Endothelial cell of umbilical vein (primary cell): Measurements from ENCODE around the gene DPYD. TPM values are rescaled to one million over a fixed set of nuclear protein-coding genes. Genes with fewer than 3 reads are reported as not detected.

Source experiments
- BruUV-seq: library from RNA; stranded (reverse); fragments of 400-500 nt; replicated peaks from 2 replicates; lab custom pipeline; 2021; lab: Mats Ljungman, UMichigan
- CTCF ChIA-PET: fragments of 300-600, 350-600 bp; sonication (Branson Sonifier 250); formaldehyde crosslinking; loops from one replicate; lab custom pipeline; 2021; ENCODE audit warnings: antibody characterized with exemption, inconsistent platforms; lab: Charles Lee
- POLR2A ChIA-PET: fragments of 300-600, 350-600 bp; sonication (Branson Sonifier 250); formaldehyde crosslinking; loops from one replicate; lab custom pipeline; 2021; ENCODE audit warnings: antibody characterized with exemption, inconsistent platforms; lab: Charles Lee
- DNase-seq: peaks from one replicate; pipeline ENCODE4 v3.0.0-alpha.2; 2011; ENCODE audit warnings: low read depth, low spot score
- FAIRE-seq: peaks from 2 replicates; lab custom pipeline; 2011; peaks lifted over from hg19 to GRCh38; lab: Jason Lieb, UNC
- H2AFZ ChIP-seq: 2 replicates; pipeline ENCODE4 v1.6.0; 2012; ENCODE audit warnings: low read depth, low read length, control low read depth, inconsistent platforms
- H3K27ac ChIP-seq: 2 replicates; pipeline ENCODE4 v1.5.1; 2011; ENCODE audit warnings: low read depth, mild to moderate bottlenecking, control low read depth, low read length, moderate library complexity; ENCODE audit not compliant: insufficient read depth
- H3K27me3 ChIP-seq, 2 experiments: 2 replicates each; pipeline versions ENCODE4 v1.6.0 to v1.6.1; 2011; ENCODE audit warnings: low read length in 2 of 2, mixed read lengths in 1 of 2; ENCODE audit not compliant: control insufficient read depth in 2 of 2, insufficient read depth in 2 of 2
- H3K36me3 ChIP-seq, 2 experiments: 2 replicates in 1 of 2; 3 replicates in 1 of 2; pipeline ENCODE4 v1.5.1; 2011; ENCODE audit warnings: low read length in 2 of 2, mild to moderate bottlenecking in 1 of 2, moderate library complexity in 1 of 2; ENCODE audit not compliant: control insufficient read depth in 2 of 2, insufficient read depth in 2 of 2; ENCODE audit errors: extremely low read depth in 1 of 2
- H3K4me1 ChIP-seq: 3 replicates; pipeline ENCODE4 v1.5.1; 2011; ENCODE audit warnings: mild to moderate bottlenecking, low read length; ENCODE audit not compliant: control insufficient read depth, insufficient read depth; ENCODE audit errors: extremely low read depth
- H3K4me2 ChIP-seq: 2 replicates; pipeline ENCODE4 v1.6.1; 2011; ENCODE audit warnings: low read length, control low read depth, mixed read lengths; ENCODE audit not compliant: insufficient read depth
- H3K4me3 ChIP-seq, 3 experiments: fragments of 200-600 bp in 1 of 3; sonication (generic), shearing (Covaris generic) in 1 of 3; replicated peaks in 1 of 3; 2 replicates each; pipeline ENCODE4 v1.5.1; 2011 to 2016; ENCODE audit warnings: control low read depth in 3 of 3, low read length in 3 of 3, mild to moderate bottlenecking in 2 of 3, inconsistent platforms in 1 of 3, low read depth in 1 of 3, moderate library complexity in 1 of 3; ENCODE audit not compliant: insufficient read depth in 1 of 3
- H3K79me2 ChIP-seq: 2 replicates; pipeline ENCODE4 v1.6.0; 2012; ENCODE audit warnings: low read length, inconsistent platforms; ENCODE audit not compliant: control insufficient read depth, insufficient read depth
- H3K9ac ChIP-seq: replicated peaks from 2 replicates; pipeline ENCODE3; 2011; ENCODE audit warnings: low read length, control low read depth; ENCODE audit not compliant: insufficient read depth; ENCODE audit errors: extremely low read depth
- H3K9me1 ChIP-seq: replicated peaks from 3 replicates; pipeline ENCODE4 v1.6.0; 2011; ENCODE audit warnings: mild to moderate bottlenecking, low read length; ENCODE audit not compliant: control insufficient read depth, insufficient read depth; ENCODE audit errors: extremely low read depth
- H3K9me3 ChIP-seq: replicated peaks from 2 replicates; pipeline ENCODE4 v1.5.1; 2012; ENCODE audit warnings: low read length, inconsistent platforms; ENCODE audit not compliant: control insufficient read depth, insufficient read depth
- H4K20me1 ChIP-seq: replicated peaks from 2 replicates; pipeline ENCODE3; 2011; ENCODE audit warnings: mild to moderate bottlenecking, low read length; ENCODE audit not compliant: control insufficient read depth, insufficient read depth; ENCODE audit errors: extremely low read depth
- CTCF ChIP-seq, 2 donors: IDR thresholded peaks; 1 replicate in 1 of 2; 2 replicates in 1 of 2; pipeline ENCODE4 v1.5.1; 2011; ENCODE audit warnings: low read length in 2 of 2, mild to moderate bottlenecking in 2 of 2, moderate library complexity in 2 of 2, control low read depth in 1 of 2, inconsistent platforms in 1 of 2, low read depth in 1 of 2; ENCODE audit not compliant: insufficient read depth in 1 of 2; ENCODE audit errors: extremely low read depth in 1 of 2
- EZH2 ChIP-seq: IDR thresholded peaks from 2 replicates; pipeline ENCODE4 v1.6.1; 2012; ENCODE audit warnings: borderline replicate concordance, low read depth, mild to moderate bottlenecking, moderate library complexity, low read length, inconsistent platforms; ENCODE audit not compliant: severe bottlenecking
- FOS ChIP-seq: IDR thresholded peaks from 2 replicates; pipeline ENCODE4 v1.6.1; 2011; ENCODE audit warnings: mild to moderate bottlenecking, low read length, moderate library complexity, borderline replicate concordance; ENCODE audit not compliant: insufficient read depth
- GATA2 ChIP-seq: IDR thresholded peaks from 2 replicates; pipeline ENCODE4 v1.7.0; 2011; ENCODE audit warnings: low read depth, mild to moderate bottlenecking, moderate library complexity, mixed read lengths, low read length; ENCODE audit not compliant: insufficient read length, insufficient read depth
- JUN ChIP-seq: IDR thresholded peaks from 2 replicates; pipeline ENCODE4 v1.6.1; 2011; ENCODE audit warnings: borderline replicate concordance, low read depth; ENCODE audit not compliant: insufficient read length, insufficient read depth
- MAX ChIP-seq: IDR thresholded peaks from 2 replicates; pipeline ENCODE4 v1.6.1; 2011; ENCODE audit not compliant: insufficient read depth, insufficient read length
- MYC ChIP-seq: IDR thresholded peaks from one replicate; pipeline ENCODE4 v1.6.1; 2011; ENCODE audit warnings: mild to moderate bottlenecking, low read depth, low read length
- POLR2A ChIP-seq: IDR thresholded peaks from 2 replicates; pipeline ENCODE4 v1.6.1; 2012; ENCODE audit warnings: low read depth, mild to moderate bottlenecking, control low read depth, low read length
- POLR2AphosphoS5 ChIP-seq: IDR thresholded peaks from 2 replicates; pipeline ENCODE4 v1.6.1; 2012; ENCODE audit warnings: low read depth, mild to moderate bottlenecking, control low read depth, low read length, moderate library complexity; ENCODE audit not compliant: insufficient read depth
- dilution Hi-C: fragments of 300-500 bp; cut with MboI; formaldehyde crosslinking; loops from one replicate; pipeline ENCODE4 v1.15.0; 2019; ENCODE audit warnings: low sequenced_read_pairs; ENCODE audit not compliant: extremely low pct_ligation_motif_present
- intact Hi-C: fragments of 100-400 bp; cut with micrococcal nuclease; formaldehyde crosslinking; loops from one replicate; pipeline ENCODE4 v1.10.0; 2022
- polyA plus RNA-seq, 4 experiments: library from polyadenylated mRNA; depleted of rRNA in 3 of 4; stranded (reverse) in 3 of 4; unstranded in 1 of 4; fragments of >200 nt; gene quantifications; 2 replicates each; pipeline versions ENCODE4 v1.2.1 to v1.2.3, GENCODE V29; 2011 to 2012; ENCODE audit warnings: missing spikeins in 1 of 4
- total RNA-seq: library from RNA; stranded (reverse); gene quantifications from 2 replicates; pipeline ENCODE4 v1.2.3, GENCODE V29; 2021

The DPYD gene
- total and polyA plus RNA-seq, 2 donors (not counting 3 experiments of a cell fraction or from before 2014, with no cell fraction given) = 4.6 to 15.1 TPM

- Histone ChIP-seq H3K4me2 (no peak overlapping the region), H3K27ac (no peak overlapping the region), H4K20me1 (no peaks in the 10 kb centered on the region), H3K9ac (no peak overlapping the region), H3K4me3 (no peak overlapping the region), H3K4me1 (no peaks in the 10 kb centered on the region), H3K27me3 (no peaks in the 10 kb centered on the region), H3K79me2 (no peaks in the 10 kb centered on the region), H2AFZ (no peak overlapping the region), H3K9me1 (no peaks in the 10 kb centered on the region), H3K36me3 (no peaks in the 10 kb centered on the region), H3K9me3 (no peaks in the 10 kb centered on the region)
- intact Hi-C loops = no loop called here
- dilution Hi-C loops = no loop called here
- DNase-seq (no peak), FAIRE-seq (no peak)
- CTCF ChIA-PET = no interaction called here
- TF ChIP-seq CTCF (IDR thresholded peaks at IDR 0.05; ENCODE audit: extremely low read depth in 1 of 2, insufficient read depth in 1 of 2, low read depth in 1 of 2, low read length in 2 of 2) (no peak), POLR2A (no peak), FOS (no peak), POLR2AphosphoS5 (no peak), MYC (no peak), GATA2 (no peak), JUN (no peak), MAX (no peak), EZH2 (no peak)
- no TSS peak for BruUV-seq
- POLR2A ChIA-PET = no interaction called here
These were observed 508.1 kb downstream of the DPYD start for GRCh38 chr1:97412737-97413136.
